Measurements from ENCODE around the gene B3GNT3. TPM values are rescaled to one million over a fixed set of nuclear protein-coding genes. Genes with fewer than 3 reads are reported as not detected.

The B3GNT3 gene
- total and polyA plus RNA-seq, 9 of the 15 experiments (the other 6 are each of a cell fraction or from before 2014, with no cell fraction given) = 0.06 to 0.11 (median 0.07) TPM; not detected in 6

- peak; percentile 67 to 73 for TF ChIP-seq MAZ (CRISPR knock-in tag; conservative IDR thresholded peaks at IDR 0.05 in 1 of 2, IDR thresholded peaks at IDR 0.05 in 1 of 2)
- no peak for TF ChIP-seq ZNF561 (CRISPR knock-in tag; conservative IDR thresholded peaks at IDR 0.05)
- TF ChIP-seq, protein P1, sequence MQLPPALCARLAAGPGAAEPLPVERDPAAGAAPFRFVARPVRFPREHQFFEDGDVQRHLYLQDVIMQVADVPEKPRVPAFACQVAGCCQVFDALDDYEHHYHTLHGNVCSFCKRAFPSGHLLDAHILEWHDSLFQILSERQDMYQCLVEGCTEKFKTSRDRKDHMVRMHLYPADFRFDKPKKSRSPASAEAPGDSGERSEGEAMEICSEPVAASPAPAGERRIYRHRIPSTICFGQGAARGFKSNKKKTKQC (CRISPR knock-in tag; IDR thresholded peaks at IDR 0.05) = no peak
- peak; percentile 77; the same call in 1 of the 2 replicates for TF ChIP-seq MTA3 (IDR thresholded peaks at IDR 0.05; ENCODE audit: borderline replicate concordance)
- TF ChIP-seq, protein P2, sequence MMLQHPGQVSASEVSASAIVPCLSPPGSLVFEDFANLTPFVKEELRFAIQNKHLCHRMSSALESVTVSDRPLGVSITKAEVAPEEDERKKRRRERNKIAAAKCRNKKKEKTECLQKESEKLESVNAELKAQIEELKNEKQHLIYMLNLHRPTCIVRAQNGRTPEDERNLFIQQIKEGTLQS (IDR thresholded peaks at IDR 0.05) = no peak
- TF ChIP-seq, protein P2 (CRISPR knock-in tag; conservative IDR thresholded peaks at IDR 0.05) = no peak
- TF ChIP-seq GATAD2A (IDR thresholded peaks at IDR 0.05) = 0 out of 2 replicates have a peak, but pooled peaks have one; percentile 26
- peak in 1 of 2 experiments; percentile 30 for TF ChIP-seq E2F6 (IDR thresholded peaks at IDR 0.05; ENCODE audit: borderline replicate concordance in 1 of 2, extremely low read depth in 1 of 2, insufficient read depth in 1 of 2, insufficient read length in 1 of 2, low read depth in 1 of 2, low read length in 1 of 2, poor library complexity in 1 of 2, severe bottlenecking in 1 of 2)
- no peak for TF ChIP-seq THRAP3 (IDR thresholded peaks at IDR 0.05; ENCODE audit: borderline replicate concordance)
- TF ChIP-seq MIER1 (IDR thresholded peaks at IDR 0.05; ENCODE audit: low read depth) = peak; percentile 76
- peak; percentile 28 for TF ChIP-seq FIP1L1 (IDR thresholded peaks at IDR 0.05; ENCODE audit: low read depth, low read length, poor library complexity, severe bottlenecking)
- TF ChIP-seq CAMTA2 (CRISPR knock-in tag; conservative IDR thresholded peaks at IDR 0.05) = no peak
- TF ChIP-seq NFYB (IDR thresholded peaks at IDR 0.05; ENCODE audit: extremely low read depth, insufficient read length) = peak; percentile 59
- peak; percentile 99 for TF ChIP-seq NFIC (IDR thresholded peaks at IDR 0.05)
- peak; percentile 53; the same call in 1 of the 2 replicates for TF ChIP-seq TFAP4 (CRISPR knock-in tag; IDR thresholded peaks at IDR 0.05; ENCODE audit: borderline replicate concordance)
- peak; percentile 59 for TF ChIP-seq DPF2 (IDR thresholded peaks at IDR 0.05)
- peak; percentile 96 for TF ChIP-seq ZNF24 (IDR thresholded peaks at IDR 0.05)
- no peak for TF ChIP-seq HOMEZ (CRISPR knock-in tag; IDR thresholded peaks at IDR 0.05)
- TF ChIP-seq ZNF347 (CRISPR knock-in tag; IDR thresholded peaks at IDR 0.05; ENCODE audit: low read depth) = no peak
- no peak for TF ChIP-seq ZFX (CRISPR knock-in tag; IDR thresholded peaks at IDR 0.05)
These were observed at the start of gene B3GNT3 (continued) for GRCh38 chr19:17794731-17795494.

Measured in K562 (cell line).